ENCODE results near the gene ADGRG3. TPM values are rescaled to one million over a fixed set of nuclear protein-coding genes. Genes with fewer than 3 reads are reported as not detected.

Gene ADGRG3
- total RNA-seq, 1 experiment from 2014 or later, result not detected

GRCh38 chr16:57738844-57739243 is 70.7 kb downstream of the ADGRG3 start:
- POLR2A ChIA-PET, result interaction anchor here (0.6 kb wide), 1 partner anchor 184 kb away, joined by 4 read pairs; no protein-coding TSS in a partner anchor
- intact Hi-C loops (cut with micrococcal nuclease), result loop anchor here (5.0 kb wide), 1 partner anchor 147 kb away; no protein-coding TSS in a partner anchor

More at GRCh38 chr16:57738844-57739243, 70.7 kb downstream of the ADGRG3 start:
- Histone ChIP-seq H4K20me1 (ENCODE audit: insufficient read depth) (no peaks in the 10 kb centered on the region), H2AFZ (ENCODE audit: low read depth, low read length, poor library complexity, severe bottlenecking) (no peak overlapping the region), H3K4me1 (ENCODE audit: control insufficient read depth in 1 of 2, insufficient read depth in 2 of 2, low read length in 2 of 2) (peaks cover 8 to 23% of the 10 kb centered on the region in 2 experiments), H3K9ac (ENCODE audit: low read length) (no peak overlapping the region), H3K79me2 (ENCODE audit: insufficient read depth, low read length) (peaks cover 10% of the 10 kb centered on the region; the same call in 1 of the 2 replicates), H3K4me2 (ENCODE audit: low read length) (no peak overlapping the region), H3K9me3 (ENCODE audit: control insufficient read depth in 1 of 2, insufficient read depth in 1 of 2, low read depth in 1 of 2, low read length in 2 of 2) (no peaks in the 10 kb centered on the region), H3K9me2 (ENCODE audit: insufficient read depth) (no peaks in the 10 kb centered on the region), H3K27me3 (ENCODE audit: insufficient read depth, low read length) (no peaks in the 10 kb centered on the region), H3K36me3 (ENCODE audit: control insufficient read depth in 1 of 2, insufficient read depth in 2 of 2, low read length in 2 of 2) (no peaks in the 10 kb centered on the region), H3K4me3 (replicated peaks in 1 of 2; ENCODE audit: low read depth in 1 of 2, low read length in 2 of 2) (no peak overlapping the region), H3K27ac (ENCODE audit: low read depth, low read length) (no peak overlapping the region)
- TF ChIP-seq, protein P1, sequence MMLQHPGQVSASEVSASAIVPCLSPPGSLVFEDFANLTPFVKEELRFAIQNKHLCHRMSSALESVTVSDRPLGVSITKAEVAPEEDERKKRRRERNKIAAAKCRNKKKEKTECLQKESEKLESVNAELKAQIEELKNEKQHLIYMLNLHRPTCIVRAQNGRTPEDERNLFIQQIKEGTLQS (IDR thresholded peaks at IDR 0.05), result no peak
- no peak for TF ChIP-seq YY1 (IDR thresholded peaks at IDR 0.05; ENCODE audit: extremely low read depth, insufficient replicate concordance, low read depth, low read length)
- no peak for TF ChIP-seq TCF7L2 (IDR thresholded peaks at IDR 0.05; ENCODE audit: borderline replicate concordance, extremely low read depth, insufficient read depth, insufficient read length)
- TF ChIP-seq POLR2A (IDR thresholded peaks at IDR 0.05; ENCODE audit: borderline replicate concordance, extremely low read depth, insufficient read depth, insufficient read length), result no peak
- TF ChIP-seq EZH2 (IDR thresholded peaks at IDR 0.05), result no peak
- TF ChIP-seq CEBPB (IDR thresholded peaks at IDR 0.05; ENCODE audit: low read depth), result no peak
- TF ChIP-seq ELF1 (IDR thresholded peaks at IDR 0.05; ENCODE audit: borderline replicate concordance, low read depth), result no peak
- TF ChIP-seq RAD21 (IDR thresholded peaks at IDR 0.05; ENCODE audit: low read depth), result no peak
- no peak for TF ChIP-seq FOSL1 (IDR thresholded peaks at IDR 0.05; ENCODE audit: low read depth)
- TF ChIP-seq JUND (IDR thresholded peaks at IDR 0.05), result no peak
- TF ChIP-seq, protein P2, sequence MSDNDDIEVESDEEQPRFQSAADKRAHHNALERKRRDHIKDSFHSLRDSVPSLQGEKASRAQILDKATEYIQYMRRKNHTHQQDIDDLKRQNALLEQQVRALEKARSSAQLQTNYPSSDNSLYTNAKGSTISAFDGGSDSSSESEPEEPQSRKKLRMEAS (IDR thresholded peaks at IDR 0.05), result no peak
- no peak for TF ChIP-seq ZNF274 (IDR thresholded peaks at IDR 0.05; ENCODE audit: low read depth, low read length)
- no peak for TF ChIP-seq EZH2phosphoT487 (IDR thresholded peaks at IDR 0.05; ENCODE audit: borderline replicate concordance)
- TF ChIP-seq CBX3 (IDR thresholded peaks at IDR 0.05; ENCODE audit: low read depth), result no peak
- no peak for TF ChIP-seq SP1 (IDR thresholded peaks at IDR 0.05; ENCODE audit: low read depth)
- TF ChIP-seq SRF (IDR thresholded peaks at IDR 0.05; ENCODE audit: low read depth), result no peak
- TF ChIP-seq ZFX (IDR thresholded peaks at IDR 0.05), result no peak
- TF ChIP-seq POLR2AphosphoS5 (IDR thresholded peaks at IDR 0.05; ENCODE audit: low read depth, low read length), result no peak
- TF ChIP-seq SIN3A (IDR thresholded peaks at IDR 0.05; ENCODE audit: low read depth), result no peak
- ATAC-seq (no peak), DNase-seq (ENCODE audit: low read depth, low spot score) (no peak)
- BruUV-seq (replicated peaks), result no TSS peak
- RAD21 ChIA-PET (ENCODE audit: low non-redundant PET in 1 of 2, low total read pairs in 2 of 2, uncharacterized antibody in 2 of 2, unreplicated experiment in 2 of 2), result no interaction called here
- CTCF ChIA-PET, result no interaction called here

Other genes starting within 250 kb of the ADGRG3 start
- gene CIAPIN1, start 220.9 kb upstream of the ADGRG3 start, total RNA-seq (2021; ENCODE audit: unreplicated experiment), result 68.5 TPM
- gene COQ9, start 220.8 kb upstream of the ADGRG3 start, total RNA-seq (2021; ENCODE audit: unreplicated experiment), result 62.7 TPM
- 74.4 TPM for gene POLR2C, start 205.6 kb upstream of the ADGRG3 start, total RNA-seq (2021; ENCODE audit: unreplicated experiment)
- gene DOK4, start 181.8 kb upstream of the ADGRG3 start, total RNA-seq (2021; ENCODE audit: unreplicated experiment), result 14.4 TPM
- 4.5 TPM for gene CCDC102A, start 131.7 kb upstream of the ADGRG3 start, total RNA-seq (2021; ENCODE audit: unreplicated experiment)
- gene ADGRG5, start 125.7 kb upstream of the ADGRG3 start, total RNA-seq (2021; ENCODE audit: unreplicated experiment), result 3.7 TPM
- 36.4 TPM for gene ADGRG1, start 39.7 kb upstream of the ADGRG3 start, total RNA-seq (2021; ENCODE audit: unreplicated experiment)
- 0.91 TPM for gene DRC7, start 26.5 kb downstream of the ADGRG3 start, total RNA-seq (2021; ENCODE audit: unreplicated experiment)
- gene KATNB1, start 67.5 kb downstream of the ADGRG3 start, total RNA-seq (2021; ENCODE audit: unreplicated experiment), result 32.2 TPM
- gene KIFC3, start 134.2 kb downstream of the ADGRG3 start, total RNA-seq (2021; ENCODE audit: unreplicated experiment), result 31.9 TPM

Data from HCT116 (cell line).